GM12874 (cell line): Measurements from ENCODE around the gene DLL4.

ENCODE experiments used
- CTCF ChIP-seq: IDR thresholded peaks from 2 replicates; pipeline ENCODE4 v1.5.1; 2011; ENCODE audit warnings: low read depth, mild to moderate bottlenecking, control low read depth, low read length, moderate library complexity; ENCODE audit not compliant: insufficient read depth

Gene DLL4

DNA sequence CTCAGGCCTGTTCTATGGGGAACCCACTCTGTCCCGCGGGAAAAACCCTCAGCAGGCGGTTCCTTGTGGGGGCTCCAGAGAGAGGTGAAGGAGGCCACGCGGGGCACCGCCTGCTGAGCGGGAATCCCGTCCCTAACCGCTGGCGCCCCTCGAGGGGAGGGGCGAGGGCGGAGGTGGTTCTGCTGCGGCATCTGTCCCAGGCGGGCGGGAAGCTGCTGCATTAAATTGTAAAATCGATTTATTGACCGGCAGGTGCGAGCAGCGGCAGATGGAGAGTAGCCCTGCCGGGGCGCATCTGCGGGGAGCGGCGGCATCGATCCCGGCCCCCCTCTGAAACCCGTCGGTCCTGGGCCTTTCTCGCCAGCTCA is 3.7 kb upstream of the DLL4 start:
- no peak for TF ChIP-seq CTCF

GRCh38 chr15:40925863-40926658 is 3.1 kb upstream of the DLL4 start:
- TF ChIP-seq CTCF, result no peak

DNA sequence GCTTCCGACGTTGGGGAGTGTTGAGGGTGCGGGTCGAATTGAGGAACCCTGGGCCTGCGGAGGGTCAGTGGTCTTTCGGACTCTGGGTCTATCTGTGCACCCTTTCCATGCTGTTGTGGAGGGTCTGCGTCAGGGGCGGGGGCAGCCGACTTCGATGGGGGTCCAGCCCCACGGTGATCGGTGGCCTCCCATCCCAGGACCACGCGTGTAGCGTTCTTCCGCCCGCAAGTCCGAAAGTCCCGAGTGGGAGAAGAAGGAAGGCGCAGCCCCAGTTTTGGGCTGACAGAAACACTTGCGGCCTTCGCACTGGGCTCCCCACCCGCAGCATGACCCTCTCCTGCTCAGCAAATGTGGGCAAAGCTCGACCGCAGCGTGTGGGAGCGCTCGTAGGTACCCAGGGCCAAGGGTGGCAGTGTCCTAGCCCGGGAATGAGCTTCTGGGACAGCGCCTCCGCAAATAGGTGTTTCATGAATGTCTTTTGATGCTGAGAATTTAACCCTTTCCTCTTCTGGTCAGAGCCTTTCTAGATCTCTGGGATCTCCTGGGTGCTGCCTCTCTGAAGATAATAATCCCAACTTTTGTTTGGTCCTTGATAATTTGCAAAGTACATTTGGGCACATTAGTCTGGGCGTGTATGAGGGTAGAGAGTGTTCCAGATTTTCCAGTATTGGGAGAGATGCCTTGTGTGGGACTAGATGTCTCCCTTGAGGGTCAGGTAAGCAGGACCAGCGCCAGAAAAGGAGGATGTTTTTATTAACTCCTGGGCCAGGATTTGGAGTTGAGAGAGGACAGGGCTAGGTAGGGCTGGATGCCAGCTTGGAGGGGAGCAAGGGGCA is 2.3 kb upstream of the DLL4 start:
- no peak for TF ChIP-seq CTCF

DNA sequence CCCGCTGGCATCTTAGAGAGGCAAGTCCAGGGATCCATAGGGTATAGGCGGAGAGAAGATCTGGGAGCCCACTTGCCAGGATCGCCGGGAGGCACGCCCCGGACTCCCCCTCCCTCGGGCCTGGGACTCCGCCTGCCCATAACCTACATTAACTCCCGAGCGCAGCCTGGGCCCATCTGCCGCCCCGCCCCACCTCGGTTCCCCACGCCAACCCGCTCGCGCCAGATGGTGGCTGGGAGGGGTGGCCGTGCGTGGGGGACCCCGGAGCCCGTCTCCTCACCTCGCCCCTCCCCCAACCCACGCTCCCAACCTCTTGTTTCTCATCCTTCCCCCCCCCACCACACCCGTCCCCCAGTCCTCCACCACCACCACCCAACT is 1.7 kb upstream of the DLL4 start:
- no peak for TF ChIP-seq CTCF

DNA sequence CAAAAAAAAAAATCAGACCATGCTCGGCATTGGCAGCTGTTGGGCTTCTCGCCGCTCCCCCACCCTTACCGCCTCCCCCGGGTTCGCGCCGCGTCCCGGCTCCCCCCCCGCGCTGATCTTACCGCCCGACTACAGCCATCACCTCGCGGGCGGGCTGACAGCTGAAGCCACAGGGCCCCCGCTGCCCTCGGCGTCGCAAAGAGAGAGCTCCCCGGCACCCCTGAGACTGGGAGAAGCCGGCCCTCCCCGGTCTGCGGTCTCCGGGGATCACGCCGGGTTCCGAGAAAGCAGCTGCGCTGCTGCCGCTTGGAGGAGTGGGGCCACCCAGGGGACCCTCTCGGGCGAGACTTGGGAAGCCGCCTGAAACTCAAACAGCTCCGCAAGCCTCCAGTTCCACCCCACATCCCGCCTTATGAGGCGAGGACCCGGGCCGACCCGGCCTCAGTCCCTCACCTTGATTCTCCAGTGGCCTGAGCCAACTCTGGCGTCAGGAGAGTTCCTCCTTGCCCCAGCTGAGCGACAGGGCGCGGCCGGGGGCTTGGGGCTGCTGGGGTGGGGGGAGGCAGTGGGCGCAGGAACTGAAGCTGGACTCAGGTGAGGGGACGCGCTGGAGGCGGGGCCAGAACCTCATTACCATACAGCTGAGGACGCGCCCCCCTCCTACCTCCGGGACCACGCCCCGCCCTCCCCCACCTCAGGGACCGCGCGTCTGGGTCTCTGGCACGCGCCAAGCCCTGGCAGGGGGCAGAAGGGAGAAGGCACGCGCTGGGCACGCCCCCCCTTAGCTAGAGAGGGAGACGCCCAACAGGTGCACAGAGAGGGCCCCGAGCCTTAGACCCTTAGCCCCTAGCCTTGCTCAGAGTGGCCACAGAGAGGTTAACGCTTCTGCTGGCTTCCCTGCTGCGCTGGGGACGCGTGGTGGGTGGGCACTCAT is 1.0 kb upstream of the DLL4 start:
- TF ChIP-seq CTCF, result no peak

DNA sequence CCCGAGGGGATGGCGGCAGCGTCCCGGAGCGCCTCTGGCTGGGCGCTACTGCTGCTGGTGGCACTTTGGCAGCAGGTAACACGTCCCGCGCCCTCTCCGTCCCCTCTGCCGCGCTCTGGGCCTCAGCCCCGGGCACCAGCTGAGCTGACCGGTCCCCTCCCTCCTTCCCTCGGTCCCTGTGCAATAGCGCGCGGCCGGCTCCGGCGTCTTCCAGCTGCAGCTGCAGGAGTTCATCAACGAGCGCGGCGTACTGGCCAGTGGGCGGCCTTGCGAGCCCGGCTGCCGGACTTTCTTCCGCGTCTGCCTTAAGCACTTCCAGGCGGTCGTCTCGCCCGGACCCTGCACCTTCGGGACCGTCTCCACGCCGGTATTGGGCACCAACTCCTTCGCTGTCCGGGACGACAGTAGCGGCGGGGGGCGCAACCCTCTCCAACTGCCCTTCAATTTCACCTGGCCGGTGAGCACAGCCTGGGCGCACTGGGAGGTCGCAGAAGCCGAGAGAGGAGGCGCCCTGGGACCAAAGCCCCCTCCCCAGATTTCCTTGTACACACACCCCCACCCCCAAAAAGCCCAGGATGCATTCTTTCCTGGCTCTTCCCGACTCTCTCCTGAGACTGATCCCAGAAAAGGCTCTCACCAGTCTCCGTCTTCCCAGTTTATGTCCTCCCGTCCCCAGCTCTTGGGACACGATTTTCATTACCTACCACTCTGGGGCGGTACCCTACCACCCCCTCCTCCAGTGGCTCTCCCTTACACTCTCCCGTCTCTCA is 705 bp downstream of the DLL4 start:
- TF ChIP-seq CTCF, result no peak
